GM04503 (cell line): ENCODE results near the gene RAB40AL.
"Not testable (repeated sequence)": the region's sequence is repeated elsewhere in the genome, so short reads cannot be mapped to it uniquely, and the experiment has no call there.

ENCODE experiments used
- DNase-seq: peaks from one replicate; pipeline ENCODE4 v3.0.0-alpha.2; 2012; ENCODE audit warnings: low read depth

The RAB40AL gene, protein sequence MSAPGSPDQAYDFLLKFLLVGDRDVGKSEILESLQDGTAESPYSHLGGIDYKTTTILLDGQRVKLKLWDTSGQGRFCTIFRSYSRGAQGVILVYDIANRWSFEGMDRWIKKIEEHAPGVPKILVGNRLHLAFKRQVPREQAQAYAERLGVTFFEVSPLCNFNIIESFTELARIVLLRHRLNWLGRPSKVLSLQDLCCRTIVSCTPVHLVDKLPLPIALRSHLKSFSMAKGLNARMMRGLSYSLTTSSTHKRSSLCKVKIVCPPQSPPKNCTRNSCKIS

GRCh38 chrX:102936972-102937371, at the start of gene RAB40AL:
Gene RAB40AL (plus strand): TSS chrX:102937272. CDS start chrX:102937319, 47 bp downstream.
- not testable (repeated sequence) for DNase-seq

- no peak for DNase-seq
These were observed 49.4 kb upstream of the RAB40AL start for GRCh38 chrX:102887687-102888086.

DNA sequence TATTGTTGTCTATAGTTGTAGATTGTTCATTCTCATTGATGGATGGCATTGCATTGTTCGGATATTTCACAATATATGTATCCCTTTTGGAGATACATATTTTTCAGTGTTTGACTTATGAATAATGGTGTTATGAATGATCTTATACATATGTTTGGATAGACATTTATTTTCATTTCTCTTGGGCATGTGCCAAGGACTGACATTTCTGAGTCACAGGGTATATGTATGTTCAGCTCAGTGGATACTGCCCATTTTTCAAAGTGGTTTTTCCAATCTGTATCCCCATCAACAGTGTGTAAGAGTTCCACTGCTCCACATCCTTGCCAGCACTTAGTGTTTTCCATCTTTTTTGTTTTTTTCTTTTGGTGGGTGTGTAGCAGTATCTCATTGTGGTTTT, 45.0 kb upstream of the RAB40AL start:
- DNase-seq, result no peak

GRCh38 chrX:102899940-102900916, 36.8 kb upstream of the RAB40AL start:
- DNase-seq, result peak; percentile 21

- DNase-seq, result no peak
These were observed 34.7 kb upstream of the RAB40AL start for GRCh38 chrX:102902355-102902754.

- no peak for DNase-seq
These were observed 5.9 kb upstream of the RAB40AL start for GRCh38 chrX:102930990-102931756.

- no peak for DNase-seq
These were observed 2.4 kb upstream of the RAB40AL start for GRCh38 chrX:102934624-102935023.

GRCh38 chrX:102950908-102951866, 14.1 kb downstream of the RAB40AL start:
- no peak for DNase-seq

DNA sequence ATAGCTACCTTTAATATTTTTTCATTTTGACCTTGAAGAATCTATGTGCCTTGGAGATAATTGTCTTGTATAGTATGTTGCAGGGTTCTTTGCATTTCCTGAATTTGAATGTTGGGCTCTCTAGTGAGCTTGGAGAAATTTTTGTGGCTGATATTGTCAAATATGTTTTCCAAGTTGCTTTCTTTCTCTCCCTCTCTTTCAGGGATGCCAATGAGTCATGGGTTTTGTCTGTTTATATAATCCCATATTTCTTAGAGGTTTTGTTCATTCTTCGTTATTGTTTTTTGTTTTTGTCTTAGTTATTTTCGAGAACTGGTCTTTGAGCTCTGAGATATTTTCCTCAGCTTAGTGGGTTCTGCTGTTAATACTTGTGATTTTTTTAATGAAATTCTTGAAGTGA, 20.7 kb downstream of the RAB40AL start:
- no peak for DNase-seq

GRCh38 chrX:102958794-102959193, 21.7 kb downstream of the RAB40AL start:
- no peak for DNase-seq

- DNase-seq, result peak; percentile 51
These were observed 22.4 kb downstream of the RAB40AL start for GRCh38 chrX:102959471-102959870.

DNA sequence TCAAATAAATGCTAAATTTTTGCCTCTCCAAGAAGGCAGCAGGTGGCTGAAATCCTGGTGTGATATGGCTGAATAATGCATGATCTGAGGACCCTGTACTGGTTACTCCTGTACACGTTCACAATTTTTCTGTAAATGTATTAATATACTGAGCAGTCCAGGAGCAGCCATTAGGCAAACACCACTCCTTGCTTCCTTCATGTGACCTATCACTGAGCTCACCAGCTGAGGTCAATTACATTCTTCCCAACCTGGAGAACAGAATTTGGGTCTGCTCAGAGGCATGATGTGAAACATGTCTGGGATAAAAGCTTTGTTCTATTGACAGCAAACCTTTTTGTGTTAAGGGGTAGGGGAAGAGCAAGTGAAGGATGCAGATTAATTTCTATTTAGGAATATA, 26.9 kb downstream of the RAB40AL start:
- no peak for DNase-seq

- DNase-seq, result no peak
These were observed 27.9 kb downstream of the RAB40AL start for GRCh38 chrX:102964940-102965339.

DNA sequence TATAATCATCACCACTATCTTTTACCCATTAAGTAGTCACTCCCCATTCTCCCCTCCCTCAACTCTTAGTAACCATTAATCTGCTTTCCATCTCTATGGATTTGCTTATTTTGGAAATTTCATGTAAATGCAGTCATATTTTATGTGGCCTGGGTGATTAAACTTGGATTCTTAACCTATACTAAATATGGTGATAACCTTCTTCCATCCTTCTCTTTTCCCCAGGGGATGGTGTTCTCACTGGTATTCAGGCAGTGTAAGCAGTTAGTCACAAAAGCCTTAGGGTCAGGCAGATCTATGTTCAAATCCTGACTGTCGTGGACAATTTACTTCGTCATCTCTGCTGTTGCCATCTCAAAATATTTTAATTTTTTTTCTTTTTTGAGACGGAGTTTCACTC, 29.6 kb downstream of the RAB40AL start:
- no peak for DNase-seq

DNA sequence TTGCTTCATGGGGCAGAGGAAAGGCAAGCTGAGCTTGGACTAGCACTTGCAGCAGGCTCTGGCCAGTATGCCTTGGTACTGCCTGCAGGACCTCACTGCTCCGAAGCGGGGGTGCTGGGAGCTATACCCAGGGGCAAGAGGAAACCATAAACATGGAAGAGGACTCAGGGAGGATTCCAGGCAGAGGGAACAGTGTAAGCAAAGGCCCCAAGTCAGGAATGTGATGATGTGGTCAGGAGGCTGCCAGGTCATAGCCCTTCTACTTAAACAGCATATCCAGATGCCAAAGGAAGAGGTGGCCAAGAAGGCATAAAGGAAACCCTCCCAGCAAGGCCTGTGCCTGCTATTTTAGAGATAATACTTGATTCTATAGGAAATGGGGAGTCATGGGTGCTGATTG, 31.1 kb downstream of the RAB40AL start:
- DNase-seq, result no peak

DNA sequence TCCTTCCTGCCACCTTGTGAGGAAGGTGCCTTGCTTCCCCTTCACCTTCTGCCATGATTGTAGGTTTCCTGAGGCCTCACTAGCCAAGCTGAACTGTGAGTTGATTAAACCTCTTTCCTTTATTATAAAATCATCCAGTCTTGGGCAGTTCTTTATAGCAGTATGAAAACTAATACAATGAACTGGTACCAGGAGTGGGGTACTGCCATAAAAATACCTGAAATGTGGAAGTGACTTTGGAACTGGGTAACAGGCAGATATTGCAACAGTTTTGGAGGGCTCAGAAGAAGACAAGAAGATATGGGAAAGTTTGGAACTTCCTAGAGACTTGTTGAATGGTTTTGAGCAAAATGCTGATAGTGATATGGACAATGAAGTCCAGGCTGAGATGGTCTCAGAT, 34.5 kb downstream of the RAB40AL start:
- DNase-seq, result not testable (repeated sequence)

- no peak for DNase-seq
These were observed 37.9 kb downstream of the RAB40AL start for GRCh38 chrX:102975016-102975415.

DNA sequence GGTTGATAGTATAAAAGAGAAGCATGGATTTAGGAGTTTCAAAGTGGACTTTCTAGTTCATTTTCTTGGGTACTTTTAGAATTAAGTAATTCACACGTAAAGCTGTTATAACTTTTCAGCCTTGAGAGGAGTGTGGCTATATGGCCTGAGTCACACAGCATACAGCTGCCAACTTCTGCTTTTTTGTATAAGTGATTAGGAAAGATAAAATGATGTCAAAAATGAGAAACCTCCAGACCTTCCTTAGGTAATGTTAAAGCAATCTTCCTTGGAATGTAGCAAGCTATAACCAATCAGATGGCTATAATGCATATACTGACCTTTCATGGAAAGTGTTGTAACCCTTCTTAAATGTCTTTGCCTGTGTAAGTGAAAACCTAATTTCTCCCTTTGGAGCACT, 39.2 kb downstream of the RAB40AL start:
- DNase-seq, result no peak

DNA sequence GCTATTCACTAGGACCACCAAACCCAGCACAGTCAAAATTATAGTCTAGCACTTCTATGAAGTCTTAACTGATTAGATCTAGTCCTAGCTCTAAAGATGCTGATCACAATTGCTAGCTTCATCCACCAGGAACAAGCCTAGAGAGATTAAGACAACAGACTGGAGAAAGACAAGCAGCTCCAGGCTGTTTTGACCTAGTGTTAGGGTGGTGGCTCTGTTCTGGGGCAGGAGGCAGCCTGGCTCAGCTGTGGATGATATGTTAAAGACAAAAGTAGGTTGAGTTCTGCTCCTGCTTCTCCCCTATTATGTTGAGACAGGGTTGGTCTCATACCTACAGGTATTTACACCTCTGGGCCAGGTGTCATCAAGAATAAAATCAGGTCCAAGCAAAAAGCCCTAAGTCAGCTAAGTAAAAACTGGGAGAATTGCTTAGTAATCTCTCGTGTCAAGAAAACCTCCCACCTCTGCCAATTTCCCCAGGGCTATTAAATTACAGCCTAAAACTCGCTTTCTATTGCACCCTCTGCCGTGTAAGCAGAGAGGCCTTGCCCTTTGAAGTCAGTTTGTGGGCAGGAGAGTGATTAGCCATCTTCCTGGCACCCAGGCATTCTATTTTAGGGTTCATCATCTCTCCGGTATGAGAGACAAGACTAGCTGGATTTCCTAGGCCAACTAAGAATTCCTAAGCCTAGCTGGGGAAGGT, 39.9 kb downstream of the RAB40AL start:
- DNase-seq, result peak; percentile 56

GRCh38 chrX:102978594-102978993, 41.5 kb downstream of the RAB40AL start:
- no peak for DNase-seq

DNA sequence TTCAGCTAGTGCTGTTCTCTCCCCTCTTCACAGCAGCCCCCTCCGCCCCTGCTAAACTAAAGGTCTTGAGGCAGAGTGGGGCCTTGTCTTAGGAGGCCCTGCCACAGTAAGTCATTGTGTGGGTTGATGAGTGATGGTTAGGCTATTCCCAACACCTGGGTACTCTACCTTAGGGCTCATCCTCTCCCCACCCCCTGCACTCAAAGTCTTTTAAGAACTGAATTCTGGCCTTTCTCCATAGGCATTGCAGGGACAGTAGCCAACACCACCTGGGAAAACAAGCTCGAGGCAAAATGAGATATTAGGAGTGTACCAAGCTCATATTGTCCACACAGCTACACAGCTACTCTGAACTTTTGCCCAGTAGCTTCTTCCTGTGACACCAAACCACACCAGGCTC, 42.5 kb downstream of the RAB40AL start:
- no peak for DNase-seq
